ENCODE data around the gene TAS2R41.
"Not testable (repeated sequence)": the region's sequence is repeated elsewhere in the genome, so short reads cannot be mapped to it uniquely, and the experiment has no call there.

DNA sequence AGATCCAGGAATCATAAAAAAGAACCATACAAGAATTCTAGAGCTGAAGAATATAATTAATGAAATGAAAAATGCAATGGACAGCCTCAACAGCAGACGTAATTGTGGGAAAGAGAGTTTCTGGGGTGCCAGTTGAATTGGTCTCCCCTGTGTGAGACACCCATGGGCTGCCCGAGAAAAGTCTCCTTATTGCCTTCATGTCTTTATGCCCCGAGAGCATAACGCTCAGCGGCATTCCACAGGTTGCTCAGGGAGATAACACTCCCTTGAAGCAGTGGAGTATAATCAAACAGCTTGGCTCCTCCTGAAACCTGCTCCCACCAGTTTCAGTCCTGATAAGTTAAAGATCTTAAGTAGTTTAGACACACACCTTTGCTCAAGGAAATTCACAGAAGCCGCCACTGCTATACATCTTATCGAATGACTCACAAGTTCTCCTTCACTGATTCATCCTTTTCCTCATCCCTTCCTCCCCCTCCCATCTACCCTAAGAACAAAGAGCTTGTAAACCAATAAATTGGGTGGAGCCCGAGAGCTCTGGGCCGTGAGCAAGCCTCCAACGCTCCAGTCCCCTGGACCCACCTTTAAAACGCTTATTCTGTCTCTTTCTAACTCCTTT is 5.5 kb upstream of the TAS2R41 start:
- not testable (repeated sequence) for TF ChIP-seq POLR2A (IDR thresholded peaks at IDR 0.05)
- TF ChIP-seq, protein P1, sequence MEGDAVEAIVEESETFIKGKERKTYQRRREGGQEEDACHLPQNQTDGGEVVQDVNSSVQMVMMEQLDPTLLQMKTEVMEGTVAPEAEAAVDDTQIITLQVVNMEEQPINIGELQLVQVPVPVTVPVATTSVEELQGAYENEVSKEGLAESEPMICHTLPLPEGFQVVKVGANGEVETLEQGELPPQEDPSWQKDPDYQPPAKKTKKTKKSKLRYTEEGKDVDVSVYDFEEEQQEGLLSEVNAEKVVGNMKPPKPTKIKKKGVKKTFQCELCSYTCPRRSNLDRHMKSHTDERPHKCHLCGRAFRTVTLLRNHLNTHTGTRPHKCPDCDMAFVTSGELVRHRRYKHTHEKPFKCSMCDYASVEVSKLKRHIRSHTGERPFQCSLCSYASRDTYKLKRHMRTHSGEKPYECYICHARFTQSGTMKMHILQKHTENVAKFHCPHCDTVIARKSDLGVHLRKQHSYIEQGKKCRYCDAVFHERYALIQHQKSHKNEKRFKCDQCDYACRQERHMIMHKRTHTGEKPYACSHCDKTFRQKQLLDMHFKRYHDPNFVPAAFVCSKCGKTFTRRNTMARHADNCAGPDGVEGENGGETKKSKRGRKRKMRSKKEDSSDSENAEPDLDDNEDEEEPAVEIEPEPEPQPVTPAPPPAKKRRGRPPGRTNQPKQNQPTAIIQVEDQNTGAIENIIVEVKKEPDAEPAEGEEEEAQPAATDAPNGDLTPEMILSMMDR (IDR thresholded peaks at IDR 0.05 in 8 of 11, conservative IDR thresholded peaks at IDR 0.05 in 3 of 11) = not testable (repeated sequence)
